Body of pancreas (tissue), 4 donors: ENCODE data around the gene DDX10. TPM values are rescaled to one million over a fixed set of nuclear protein-coding genes. Genes with fewer than 3 reads are reported as not detected.

ENCODE experiments used
- ATAC-seq: fragments of 150-250 bp; one replicate; pipeline ENCODE4 v1.9.1; 2016
- DNase-seq, 4 donors: peaks; one replicate each; pipeline ENCODE4 v3.0.0-alpha.2; 2019
- H3K27ac ChIP-seq, 4 donors: fragments of 200-600 bp; sonication (generic); 1 replicate in 3 of 4; 2 replicates in 1 of 4; pipeline versions ENCODE4 v1.5.1 to v1.6.1; 2016 to 2019; ENCODE audit warnings: mild to moderate bottlenecking in 1 of 4, mixed read lengths in 1 of 4, moderate library complexity in 1 of 4
- H3K27me3 ChIP-seq, 2 donors: fragments of 200-600 bp; sonication (generic); one replicate each; pipeline ENCODE4 v1.6.0; 2016; ENCODE audit warnings: mild to moderate bottlenecking in 1 of 2
- H3K36me3 ChIP-seq, 2 donors: fragments of 200-600 bp; sonication (generic); replicated peaks in 1 of 2; 2 replicates each; pipeline ENCODE4 v1.5.1; 2016; ENCODE audit warnings: low read depth in 2 of 2; ENCODE audit not compliant: insufficient read depth in 1 of 2
- H3K4me1 ChIP-seq: fragments of 200-600 bp; sonication (generic); one replicate; pipeline ENCODE4 v1.6.0; 2016
- H3K4me3 ChIP-seq, 2 donors: fragments of 200-600 bp; sonication (generic); 1 replicate in 1 of 2; 2 replicates in 1 of 2; pipeline ENCODE4 v1.5.1; 2016 to 2019
- H3K9me3 ChIP-seq, 3 donors: fragments of 200-600 bp; sonication (generic); 1 replicate in 2 of 3; 2 replicates in 1 of 3; pipeline ENCODE4 v1.5.1; 2016
- POLR2A ChIP-seq, 3 donors: fragments of 450-650 bp; IDR thresholded peaks; one replicate each; pipeline ENCODE4 v1.6.1; 2016; ENCODE audit warnings: antibody characterized with exemption in 3 of 3, mild to moderate bottlenecking in 2 of 3
- WGBS, 2 donors: methylation state at CpG; one replicate each; pipeline ENCODE4 v1.1.5; 2017; 5-methylcytosine and 5-hydroxymethylcytosine counted together
- intact Hi-C: fragments of 100-400 bp; cut with DNase I; formaldehyde crosslinking; loops from one replicate; pipeline ENCODE4 v1.15.1; 2023
- total RNA-seq, 2 donors: library from RNA; depleted of rRNA; stranded (reverse); fragments of >200 nt; gene quantifications; one replicate each; pipeline ENCODE4 v1.1.0, GENCODE V29; 2016
- TF ChIP-seq, protein P1 (sequence below), 7 experiments: fragments of 450-650 bp in 4 of 7; fragments of 200-600 bp in 3 of 7; sonication (generic) in 3 of 7; IDR thresholded peaks; one replicate each; pipeline ENCODE4 v1.5.1; 2016 to 2019; ENCODE audit warnings: antibody characterized with exemption in 7 of 7

DDX10 gene
- total RNA-seq, 2 donors from 2014 or later, result 11.7 to 18.5 TPM

DNA sequence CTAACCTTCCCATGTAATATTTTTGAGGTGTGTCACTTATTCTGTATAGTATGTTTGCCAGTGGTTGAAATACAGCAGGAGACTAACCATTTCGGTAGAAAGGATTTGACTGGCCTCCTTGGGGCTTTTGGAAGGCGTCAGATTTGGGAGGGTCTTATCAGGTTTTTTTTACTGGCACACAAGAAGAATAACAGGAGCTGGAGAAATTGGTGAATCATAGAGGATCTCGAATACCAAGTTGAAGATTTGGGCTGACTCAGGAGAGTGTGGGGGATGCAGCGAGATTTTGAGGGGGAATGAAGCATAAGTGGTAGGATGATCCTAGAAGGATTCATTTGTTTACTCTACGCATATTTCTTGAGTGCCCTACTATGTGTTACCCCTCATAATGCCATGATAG, 200.5 kb downstream of the DDX10 start:
- Histone ChIP-seq H3K27me3 (no peaks in the 10 kb centered on the region), H3K4me1 (no peaks in the 10 kb centered on the region), H3K4me3 (no peak overlapping the region), H3K36me3 (no peaks in the 10 kb centered on the region), H3K9me3 (no peaks in the 10 kb centered on the region), H3K27ac (no peak overlapping the region)
- intact Hi-C loops, result no loop called here
- no peak for DNase-seq
- TF ChIP-seq, protein P1, sequence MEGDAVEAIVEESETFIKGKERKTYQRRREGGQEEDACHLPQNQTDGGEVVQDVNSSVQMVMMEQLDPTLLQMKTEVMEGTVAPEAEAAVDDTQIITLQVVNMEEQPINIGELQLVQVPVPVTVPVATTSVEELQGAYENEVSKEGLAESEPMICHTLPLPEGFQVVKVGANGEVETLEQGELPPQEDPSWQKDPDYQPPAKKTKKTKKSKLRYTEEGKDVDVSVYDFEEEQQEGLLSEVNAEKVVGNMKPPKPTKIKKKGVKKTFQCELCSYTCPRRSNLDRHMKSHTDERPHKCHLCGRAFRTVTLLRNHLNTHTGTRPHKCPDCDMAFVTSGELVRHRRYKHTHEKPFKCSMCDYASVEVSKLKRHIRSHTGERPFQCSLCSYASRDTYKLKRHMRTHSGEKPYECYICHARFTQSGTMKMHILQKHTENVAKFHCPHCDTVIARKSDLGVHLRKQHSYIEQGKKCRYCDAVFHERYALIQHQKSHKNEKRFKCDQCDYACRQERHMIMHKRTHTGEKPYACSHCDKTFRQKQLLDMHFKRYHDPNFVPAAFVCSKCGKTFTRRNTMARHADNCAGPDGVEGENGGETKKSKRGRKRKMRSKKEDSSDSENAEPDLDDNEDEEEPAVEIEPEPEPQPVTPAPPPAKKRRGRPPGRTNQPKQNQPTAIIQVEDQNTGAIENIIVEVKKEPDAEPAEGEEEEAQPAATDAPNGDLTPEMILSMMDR (IDR thresholded peaks at IDR 0.05), result no peak
- no peak for TF ChIP-seq POLR2A (IDR thresholded peaks at IDR 0.05)
- ATAC-seq, result no peak
- WGBS, 2 donors, result 94 to 98% methylated on average over 5 of the region's 5 CpGs

- no peak for TF ChIP-seq POLR2A (IDR thresholded peaks at IDR 0.05)
- TF ChIP-seq, protein P1 (IDR thresholded peaks at IDR 0.05), result no peak
- 77 to 84% methylated on average over 2 of the region's 2 CpGs for WGBS, 2 donors
- DNase-seq (no peak), ATAC-seq (no peak)
- H3K36me3 ChIP-seq, result no peaks in the 10 kb centered on the region
- H3K9me3 ChIP-seq, result no peaks in the 10 kb centered on the region
- H3K27ac ChIP-seq, result no peak overlapping the region
- no peaks in the 10 kb centered on the region for H3K27me3 ChIP-seq
- H3K4me1 ChIP-seq, result no peaks in the 10 kb centered on the region
- intact Hi-C loops, result no loop called here
- no peak overlapping the region for H3K4me3 ChIP-seq
Measured at GRCh38 chr11:108866781-108867180, 201.9 kb downstream of the DDX10 start.

DNA sequence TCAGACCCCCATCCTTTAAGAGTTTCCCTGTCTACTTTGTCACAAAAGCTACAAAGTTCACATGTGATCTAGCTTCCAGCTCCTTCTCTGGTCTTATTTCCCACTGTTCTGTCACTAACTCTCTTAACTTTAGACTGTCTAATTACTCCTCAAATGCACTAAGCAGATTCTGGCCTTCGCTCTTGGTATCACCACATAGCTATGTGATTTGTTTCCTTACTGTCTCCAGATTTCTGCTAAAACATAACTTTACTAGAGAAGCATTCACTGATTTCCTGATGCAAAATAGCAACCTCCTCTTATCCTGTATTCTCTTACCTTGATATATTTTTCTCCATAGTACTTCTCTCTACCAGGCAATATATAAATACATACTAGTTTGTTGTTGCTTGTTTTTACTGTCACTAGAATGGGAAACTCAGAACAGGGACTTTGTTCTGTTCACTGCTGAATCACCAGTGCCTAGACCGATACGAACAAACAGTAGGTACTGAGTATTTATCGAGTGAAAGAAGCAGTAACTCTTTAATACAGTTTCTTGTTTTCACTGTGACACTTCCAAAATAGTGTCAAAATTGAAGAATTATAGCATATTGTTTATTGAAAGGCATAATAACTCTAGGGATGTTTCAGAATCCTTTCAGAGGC, 205.6 kb downstream of the DDX10 start:
- Histone ChIP-seq H3K4me3 (no peak overlapping the region), H3K27ac (no peak overlapping the region), H3K27me3 (no peaks in the 10 kb centered on the region), H3K4me1 (no peaks in the 10 kb centered on the region), H3K36me3 (no peaks in the 10 kb centered on the region), H3K9me3 (no peaks in the 10 kb centered on the region)
- intact Hi-C loops, result no loop called here
- DNase-seq (no peak), ATAC-seq (no peak)
- TF ChIP-seq, protein P1 (IDR thresholded peaks at IDR 0.05), result no peak
- TF ChIP-seq POLR2A (IDR thresholded peaks at IDR 0.05), result no peak
- 73 to 80% methylated on average over 4 of the region's 4 CpGs for WGBS, 2 donors

- no peaks in the 10 kb centered on the region for H3K9me3 ChIP-seq
- intact Hi-C loops, result no loop called here
- ATAC-seq (no peak), DNase-seq (peak in 3 of 4 donors; percentile 16 to 36 (median 26))
- no peak overlapping the region for H3K4me3 ChIP-seq
- H3K27me3 ChIP-seq, result no peaks in the 10 kb centered on the region
- H3K36me3 ChIP-seq, result no peaks in the 10 kb centered on the region
- H3K27ac ChIP-seq, result no peak overlapping the region
- no peaks in the 10 kb centered on the region for H3K4me1 ChIP-seq
- no peak for TF ChIP-seq POLR2A (IDR thresholded peaks at IDR 0.05)
- TF ChIP-seq, protein P1 (IDR thresholded peaks at IDR 0.05), result peak in 5 of 7 experiments; percentile 20 to 40 (median 31)
Measured at GRCh38 chr11:108871152-108871551, 206.3 kb downstream of the DDX10 start.

DNA sequence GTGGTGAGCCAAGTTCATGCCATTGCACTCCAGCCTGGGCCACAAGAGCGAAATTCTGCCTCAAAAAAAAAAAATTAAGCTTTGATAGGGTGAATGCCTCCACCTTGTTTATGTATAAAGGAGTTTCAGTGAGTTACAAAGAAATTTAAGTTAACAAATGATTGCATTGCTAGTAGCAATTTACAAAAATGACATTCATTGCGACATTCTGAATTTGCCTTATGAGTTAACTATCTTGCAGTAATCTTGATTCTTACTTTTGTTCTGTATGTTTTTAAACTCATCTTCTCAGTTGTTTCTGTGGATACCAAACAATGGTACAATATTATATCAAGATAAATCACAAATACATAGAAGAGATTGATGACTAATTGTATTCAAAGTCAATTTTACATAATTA, 207.0 kb downstream of the DDX10 start:
- H3K27me3 ChIP-seq, result no peaks in the 10 kb centered on the region
- H3K27ac ChIP-seq, result no peak overlapping the region

More for the DNA sequence above, 207.0 kb downstream of the DDX10 start:
- Histone ChIP-seq H3K36me3 (no peaks in the 10 kb centered on the region), H3K9me3 (no peaks in the 10 kb centered on the region), H3K4me1 (no peaks in the 10 kb centered on the region), H3K4me3 (no peak overlapping the region)
- DNase-seq, result no peak
- WGBS, 2 donors, result 94% methylated on average over 2 of the region's 2 CpGs
- intact Hi-C loops, result no loop called here
- ATAC-seq, result no peak
- TF ChIP-seq POLR2A (IDR thresholded peaks at IDR 0.05), result no peak
- TF ChIP-seq, protein P1 (IDR thresholded peaks at IDR 0.05), result no peak
